Measurements from ENCODE around the gene OXNAD1.

The OXNAD1 gene

DNA sequence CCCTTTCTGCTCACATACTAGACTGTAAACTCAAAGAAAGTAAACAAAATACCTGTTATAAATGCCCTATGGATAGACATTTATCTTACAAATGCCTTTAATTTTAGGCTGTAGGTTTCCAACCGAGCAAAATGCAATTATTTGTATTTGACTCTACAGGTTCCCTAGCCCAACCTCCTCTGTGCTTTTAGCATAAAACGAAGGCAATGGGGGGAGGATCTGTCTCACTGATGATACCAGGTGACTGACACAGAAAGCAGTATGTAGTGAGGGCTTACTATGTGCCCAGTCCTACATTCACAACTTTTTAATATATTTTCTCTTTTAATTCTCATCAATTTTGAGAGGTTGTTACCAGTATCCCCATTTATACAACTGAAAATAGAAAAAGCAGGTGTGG is 87.4 kb downstream of the OXNAD1 start:
- in situ Hi-C loops (cut with MboI; ENCODE audit: low sequenced_read_pairs), result no loop called here

DNA sequence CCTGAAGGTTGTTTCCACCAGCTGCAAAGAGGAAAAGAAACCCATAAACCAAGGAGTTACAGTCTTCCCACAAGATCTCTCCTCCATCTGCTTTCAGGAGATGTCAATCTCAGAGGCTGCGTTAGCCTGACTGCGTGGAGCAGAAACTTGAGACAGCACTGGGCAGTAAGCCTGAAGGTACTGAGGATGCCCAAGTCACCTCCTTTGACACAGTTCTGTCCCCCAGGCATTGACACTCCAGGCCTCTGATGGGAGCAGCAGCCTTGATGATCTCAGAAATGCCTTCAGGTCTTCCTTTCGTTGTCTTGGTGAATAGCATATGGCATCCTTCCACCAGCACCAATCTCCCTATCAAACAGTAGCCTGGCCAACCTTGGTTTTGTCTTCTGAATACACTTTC is 89.3 kb downstream of the OXNAD1 start:
- in situ Hi-C loops (cut with MboI; ENCODE audit: low sequenced_read_pairs), result no loop called here

Measured in HL-60/S4 treated with phorbol 12-myristate 13-acetate at 8.2 ng/mL for 4 days and 3 days (cell line).